SIG-M5 treated with dmso at 0.1 percent for 504 hours (cell line): ENCODE measurements around the gene C10orf67.
"Not testable (repeated sequence)": the region's sequence is repeated elsewhere in the genome, so short reads cannot be mapped to it uniquely, and the experiment has no call there.

Experiments
- DNase-seq: peaks from one replicate; lab custom pipeline; 2025; ENCODE audit not compliant: unreplicated experiment; lab: John Stamatoyannopoulos, UW

The C10orf67 gene

DNA sequence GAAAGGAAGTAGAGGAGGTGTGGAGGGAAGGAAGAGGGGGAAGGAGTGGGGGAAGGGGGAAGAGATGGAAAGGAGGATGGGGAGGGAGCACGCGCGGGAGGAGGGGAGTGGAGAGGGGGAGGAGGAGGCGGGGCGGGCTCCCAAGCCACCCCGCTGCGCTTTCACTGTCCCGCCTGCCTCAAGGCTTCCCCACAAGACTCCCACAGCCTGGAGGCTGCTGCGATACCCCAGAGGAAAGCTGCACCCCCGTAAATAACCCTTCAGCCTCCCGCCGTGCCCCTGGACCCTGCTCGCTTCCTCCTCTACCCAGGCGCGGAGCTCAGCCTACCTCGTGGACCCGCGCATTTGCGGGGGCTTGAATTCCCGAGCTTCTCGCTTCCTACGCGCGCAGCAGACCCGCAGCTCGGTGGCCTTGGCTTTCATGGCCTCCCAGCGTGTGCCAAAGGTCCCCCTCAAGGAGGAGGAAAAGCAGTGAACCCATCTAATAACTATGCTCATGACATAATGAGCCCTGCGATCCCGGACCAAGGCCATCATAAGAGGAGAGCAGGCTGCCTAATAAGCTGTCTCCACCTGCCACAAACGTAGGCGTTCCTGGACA, at the start of gene C10orf67:
TSS of gene C10orf67 (minus strand) at position 557 of the 601 bp plus-strand sequence. CDS start at position 534, 23 bp downstream.
- no peak for DNase-seq

DNA sequence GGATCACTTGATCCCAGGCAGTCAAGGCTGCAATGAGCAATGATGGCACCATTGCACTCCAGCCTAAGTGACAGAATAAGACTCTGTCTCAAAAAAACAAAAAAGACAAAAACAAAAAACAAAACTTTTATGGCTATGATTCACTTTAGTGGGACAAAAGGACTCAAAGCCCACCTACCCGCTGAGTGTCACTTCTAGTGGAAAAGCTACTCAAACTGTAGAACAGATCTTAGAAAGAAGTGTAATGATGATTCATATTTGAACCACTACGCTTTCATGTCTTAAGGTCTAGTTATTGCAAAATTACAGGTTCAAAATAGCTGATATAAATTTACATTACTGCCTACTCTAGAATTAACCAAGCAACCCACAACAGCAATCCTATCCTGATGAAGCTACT, 47.2 kb upstream of the C10orf67 start:
- DNase-seq, result no peak

DNA sequence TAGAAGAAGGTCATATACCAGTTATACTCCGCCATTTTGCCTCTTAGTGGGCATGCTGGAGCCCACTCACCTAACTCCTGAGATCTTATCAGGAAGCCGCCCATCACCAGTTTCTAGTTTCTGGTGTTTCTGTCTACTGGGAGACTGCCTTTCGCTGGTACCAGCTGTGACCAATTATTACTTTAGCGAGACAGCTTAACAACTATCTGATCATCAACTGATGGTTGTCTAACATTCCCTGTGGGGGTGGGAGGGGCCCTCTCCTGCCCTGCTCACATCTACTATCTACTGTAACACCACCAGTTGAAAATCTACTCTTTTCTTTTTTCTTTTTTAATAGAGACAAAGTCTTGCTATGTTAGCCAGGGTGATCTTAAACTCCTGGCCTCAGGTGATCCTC, 46.2 kb upstream of the C10orf67 start:
- DNase-seq, result no peak

DNA sequence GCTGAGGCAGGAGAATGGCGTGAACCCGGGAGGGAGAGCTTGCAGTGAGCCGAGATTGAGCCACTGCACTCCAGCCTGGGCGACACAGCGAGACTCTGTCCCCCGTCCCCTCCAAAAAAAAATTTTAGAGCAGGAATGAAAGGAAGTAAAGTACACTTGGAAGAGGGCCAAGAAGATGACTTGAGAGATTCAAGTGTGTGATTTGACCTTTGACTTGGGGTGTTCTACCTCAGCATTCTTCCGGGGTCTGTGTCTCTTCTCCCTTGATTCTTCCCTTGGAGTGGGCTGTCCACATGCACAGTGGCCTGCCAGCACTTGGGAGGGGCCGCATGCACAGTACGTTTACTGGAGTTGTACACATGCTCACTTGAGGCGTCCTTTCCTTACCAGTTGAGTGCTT, 45.8 kb upstream of the C10orf67 start:
- not testable (repeated sequence) for DNase-seq

DNA sequence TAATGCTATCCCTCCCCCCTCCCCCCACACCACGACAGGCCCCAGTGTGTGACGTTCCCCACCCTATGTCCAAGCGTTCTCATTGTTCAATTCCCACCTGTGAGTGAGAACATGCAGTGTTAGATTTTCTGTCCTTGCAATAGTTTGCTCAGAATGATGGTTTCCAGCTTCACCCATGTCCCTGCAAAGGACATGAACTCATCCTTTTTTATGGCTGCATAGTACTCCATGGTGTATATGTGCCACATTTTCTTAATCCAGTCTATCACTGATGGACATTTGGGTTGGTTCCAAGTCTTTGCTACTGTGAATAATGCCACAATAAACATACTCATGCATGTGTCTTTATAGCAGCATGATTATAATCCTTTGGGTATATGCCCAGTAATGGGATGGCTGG, 42.9 kb upstream of the C10orf67 start:
- not testable (repeated sequence) for DNase-seq

DNA sequence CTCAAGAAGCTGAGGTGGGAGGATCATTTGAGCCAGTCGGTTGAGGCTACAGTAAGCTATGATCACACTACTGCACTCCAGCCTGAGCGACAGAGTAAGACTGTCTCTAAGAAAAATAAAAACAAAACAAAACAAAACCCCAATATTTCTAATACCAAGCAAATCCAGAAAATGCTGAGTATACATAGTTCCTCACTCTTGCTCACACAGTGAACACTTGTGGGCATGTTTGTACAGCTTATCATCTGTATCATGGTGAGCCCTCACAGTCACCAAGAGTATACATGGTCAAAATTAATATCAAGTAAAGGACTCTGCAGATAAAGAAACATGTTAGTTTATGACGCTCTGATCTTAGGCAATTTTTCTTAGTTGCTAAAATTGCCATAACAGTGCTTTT, 41.5 kb upstream of the C10orf67 start:
- DNase-seq, result no peak

DNA sequence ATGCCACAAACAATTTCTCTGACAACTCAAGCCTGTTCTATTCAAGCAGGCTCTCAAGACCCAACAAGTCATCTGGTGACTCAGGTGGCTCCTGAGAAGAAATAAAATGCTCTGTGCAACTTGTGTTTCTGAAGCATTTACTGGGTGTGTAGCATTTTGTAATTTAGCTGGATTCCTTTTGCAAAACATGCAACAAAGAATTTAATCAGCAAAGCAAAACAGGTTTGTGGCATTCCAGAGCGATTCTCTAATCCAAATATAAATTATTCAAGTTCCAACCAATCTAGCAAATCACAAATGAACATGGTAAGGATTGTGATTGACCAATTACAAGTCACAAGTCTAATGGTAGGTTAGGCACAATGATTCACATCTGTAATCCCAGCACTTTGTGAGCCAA, 39.8 kb upstream of the C10orf67 start:
- no peak for DNase-seq

DNA sequence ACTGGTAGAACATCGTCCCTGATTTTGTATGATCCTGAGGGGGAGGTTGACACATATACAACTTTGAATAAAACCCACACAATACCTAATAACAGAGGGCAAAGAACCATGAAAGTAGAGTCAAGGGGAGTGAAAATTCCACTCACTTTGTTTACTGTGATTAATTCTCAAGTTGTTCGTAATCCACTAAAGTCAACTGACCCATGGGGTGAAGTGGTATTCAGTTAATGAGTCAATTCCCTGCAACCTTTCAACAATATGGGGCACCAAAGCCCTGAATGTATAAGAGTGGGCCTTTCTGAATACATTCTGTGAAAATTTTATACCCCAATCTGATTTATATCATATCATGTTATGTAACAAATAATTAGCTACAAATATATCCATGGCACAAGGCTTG, 39.0 kb upstream of the C10orf67 start:
- DNase-seq, result no peak

DNA sequence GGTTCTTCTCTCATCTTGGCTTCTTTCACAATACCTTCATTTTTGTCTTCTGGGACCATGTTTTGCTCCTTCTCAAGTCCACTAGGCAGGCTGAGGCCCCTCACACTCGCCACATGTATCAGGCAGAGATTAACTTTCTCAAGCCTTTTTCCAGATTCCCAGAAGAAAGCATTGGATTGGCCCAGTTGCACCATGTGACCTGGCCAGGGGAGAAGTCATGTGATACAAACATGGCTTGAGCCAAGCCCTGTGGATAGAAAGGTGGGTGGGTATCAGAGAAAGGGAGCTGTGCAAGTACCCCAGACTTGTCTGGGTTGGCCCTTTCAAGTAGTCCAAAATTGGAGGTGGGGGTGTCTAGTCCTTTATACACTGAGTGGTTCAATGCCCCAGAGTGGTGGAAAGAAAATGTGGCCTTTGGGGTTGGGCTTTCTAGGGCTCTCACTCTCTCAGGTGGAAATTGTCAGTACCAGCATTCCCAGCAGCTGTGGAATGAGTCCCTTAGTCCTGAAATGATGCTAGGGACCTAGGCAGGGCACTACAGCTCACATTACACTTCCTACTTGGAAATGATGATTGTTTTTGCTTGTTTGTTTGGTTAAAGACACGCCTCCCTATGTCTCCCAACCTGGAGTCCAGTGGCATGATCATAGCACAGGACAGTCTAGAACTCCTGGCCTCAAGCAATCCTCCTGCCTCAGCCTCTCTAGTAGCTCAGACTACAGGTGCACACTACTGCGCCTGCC, 36.9 kb upstream of the C10orf67 start:
- DNase-seq, result no peak

DNA sequence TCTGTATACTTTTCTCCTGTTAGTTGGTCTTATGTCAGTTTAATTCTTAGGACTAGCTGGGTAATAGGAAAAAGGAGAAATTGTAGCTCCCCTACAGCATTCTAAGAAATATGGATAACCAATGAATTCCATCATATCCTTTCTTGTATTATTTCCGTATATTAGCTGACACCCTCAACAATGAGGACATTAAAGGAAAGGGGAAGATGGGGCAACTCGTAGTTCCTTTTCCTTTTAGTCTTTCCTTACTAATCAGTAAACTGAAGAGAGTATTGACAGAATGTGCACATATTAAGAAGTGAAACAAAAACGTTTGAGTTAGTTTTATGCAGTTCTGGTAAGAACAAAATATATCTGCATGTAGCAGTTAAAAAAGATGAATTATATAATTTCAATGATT, 35.1 kb upstream of the C10orf67 start:
- DNase-seq, result no peak

DNA sequence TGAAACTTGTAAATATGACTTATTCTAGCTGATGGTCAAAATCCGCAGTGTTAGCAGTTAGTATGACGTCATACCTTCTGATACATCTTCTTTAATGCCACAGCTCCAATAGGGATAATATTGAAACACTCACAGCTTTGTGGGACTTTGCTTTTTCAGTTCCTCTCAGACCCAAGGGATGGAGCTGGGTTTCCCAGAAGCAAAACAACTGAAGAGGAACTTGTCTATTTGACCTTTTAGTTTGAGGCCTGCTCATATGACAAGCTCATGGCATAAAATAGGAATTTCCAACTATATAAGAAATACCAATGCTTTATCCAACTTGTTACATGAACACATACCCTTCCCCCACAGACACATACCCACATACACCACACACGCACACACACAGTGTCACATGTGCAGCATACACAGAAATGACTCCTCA, 31.6 kb upstream of the C10orf67 start:
- no peak for DNase-seq

DNA sequence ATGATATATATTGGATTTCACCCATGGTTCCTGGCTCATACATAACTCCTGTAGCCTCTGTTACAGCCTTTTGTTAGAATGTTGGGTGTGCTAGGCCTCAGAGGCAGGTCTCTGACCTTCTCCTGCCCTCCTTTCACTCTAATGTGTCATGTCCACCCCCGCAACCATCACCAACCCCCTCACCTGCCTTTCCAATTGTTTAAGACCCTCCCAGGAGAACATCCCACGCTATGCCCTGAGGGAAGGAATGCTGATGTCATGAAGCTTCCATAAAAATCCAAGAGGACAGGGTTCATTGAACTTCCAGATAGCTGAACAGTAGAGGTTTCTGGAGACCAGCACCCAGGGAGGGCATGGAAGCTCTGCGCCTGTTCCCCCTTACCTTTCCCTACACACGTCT, 30.8 kb upstream of the C10orf67 start:
- DNase-seq, result no peak

DNA sequence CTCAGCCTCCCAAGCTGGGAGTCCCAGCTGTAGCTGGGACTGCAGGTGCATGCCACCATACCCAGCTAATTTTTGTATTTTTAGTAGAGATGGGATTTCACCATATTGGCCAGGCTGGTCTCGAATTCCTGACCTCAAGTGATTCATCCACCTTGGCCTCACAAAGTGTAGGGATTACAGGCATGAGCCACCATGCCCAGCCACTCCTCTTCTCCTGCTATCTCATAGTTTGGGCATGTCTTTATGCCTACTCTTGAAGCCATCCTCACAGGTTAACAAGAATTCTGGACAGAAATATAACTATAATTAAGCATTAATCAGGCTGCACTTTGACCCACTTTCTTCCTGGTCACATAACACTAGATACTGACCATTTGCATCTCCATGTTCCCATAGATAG, 28.6 kb upstream of the C10orf67 start:
- no peak for DNase-seq

DNA sequence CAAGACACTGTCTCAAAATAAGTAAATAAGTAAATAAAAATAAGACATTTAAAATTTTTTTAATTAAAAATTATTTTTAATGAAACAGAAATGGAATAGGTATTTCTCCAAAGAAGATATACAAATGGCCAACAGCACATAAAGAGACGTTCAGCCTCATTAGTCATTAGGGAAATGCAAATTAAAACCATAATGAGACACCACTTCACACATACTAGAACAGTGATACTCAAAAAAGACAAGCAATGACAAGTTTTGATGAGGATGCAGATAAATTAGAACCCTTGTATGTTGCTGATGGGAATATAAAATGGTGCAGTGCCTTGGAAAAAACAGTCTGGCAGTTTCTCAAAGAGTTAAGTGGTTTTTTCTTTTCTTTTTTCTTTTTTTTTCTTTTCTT, 26.5 kb upstream of the C10orf67 start:
- no peak for DNase-seq

DNA sequence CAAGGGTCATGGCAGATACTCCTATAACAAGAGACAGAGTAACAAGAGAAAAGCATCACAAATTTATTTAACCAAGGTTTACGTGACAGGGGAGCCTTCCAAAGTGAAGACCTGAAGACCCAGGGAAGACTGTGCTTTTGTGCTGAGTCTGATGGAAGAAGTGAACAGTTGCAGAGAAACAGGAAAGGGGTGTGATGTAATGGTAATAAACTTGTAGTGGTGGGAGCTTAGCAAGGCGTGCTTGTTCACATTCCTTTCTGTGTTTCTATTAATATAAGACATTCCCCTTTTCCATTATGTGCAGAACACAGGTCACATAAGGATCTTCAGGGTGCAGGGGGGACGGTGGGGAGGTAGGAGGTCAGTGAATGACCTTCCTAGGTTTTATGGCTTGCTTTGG, 25.5 kb upstream of the C10orf67 start:
- DNase-seq, result no peak

DNA sequence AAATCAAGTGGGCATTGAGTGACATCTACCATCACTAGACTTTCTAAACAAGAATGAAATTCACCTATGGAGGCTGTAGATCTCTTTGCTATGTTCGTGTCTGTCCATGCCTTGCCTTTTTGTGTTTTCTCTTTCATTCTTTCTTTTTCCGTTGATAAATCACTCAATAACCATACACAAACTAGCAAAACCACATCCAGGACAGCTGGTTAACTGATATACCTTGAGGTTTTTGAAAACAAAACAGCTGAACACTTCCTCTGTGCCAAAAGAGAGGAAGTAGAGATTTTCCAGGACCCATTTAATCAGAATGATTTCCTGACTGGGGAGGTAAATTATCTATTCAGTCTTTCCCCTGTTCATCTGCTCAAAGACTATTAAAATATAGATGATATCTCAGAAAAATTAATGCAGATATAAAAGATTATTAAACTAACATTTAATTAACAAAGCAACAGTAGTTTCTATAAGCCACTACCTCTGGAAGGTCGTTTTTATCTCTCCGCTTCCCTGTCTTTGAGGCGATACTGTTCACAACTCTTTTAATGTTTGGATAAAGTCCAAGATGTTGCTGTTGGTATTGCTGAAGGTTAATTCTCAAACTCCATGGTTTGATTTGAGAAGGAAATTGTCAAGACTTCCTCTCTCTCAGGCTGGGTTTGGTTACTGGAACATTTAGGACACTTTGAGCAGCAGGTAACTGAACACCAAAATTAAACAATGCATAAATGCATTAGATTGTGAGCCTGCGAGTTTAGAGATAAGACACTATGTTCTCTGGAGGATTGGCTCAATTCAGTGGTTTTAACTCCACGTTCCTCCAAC, 24.4 kb upstream of the C10orf67 start:
- no peak for DNase-seq

DNA sequence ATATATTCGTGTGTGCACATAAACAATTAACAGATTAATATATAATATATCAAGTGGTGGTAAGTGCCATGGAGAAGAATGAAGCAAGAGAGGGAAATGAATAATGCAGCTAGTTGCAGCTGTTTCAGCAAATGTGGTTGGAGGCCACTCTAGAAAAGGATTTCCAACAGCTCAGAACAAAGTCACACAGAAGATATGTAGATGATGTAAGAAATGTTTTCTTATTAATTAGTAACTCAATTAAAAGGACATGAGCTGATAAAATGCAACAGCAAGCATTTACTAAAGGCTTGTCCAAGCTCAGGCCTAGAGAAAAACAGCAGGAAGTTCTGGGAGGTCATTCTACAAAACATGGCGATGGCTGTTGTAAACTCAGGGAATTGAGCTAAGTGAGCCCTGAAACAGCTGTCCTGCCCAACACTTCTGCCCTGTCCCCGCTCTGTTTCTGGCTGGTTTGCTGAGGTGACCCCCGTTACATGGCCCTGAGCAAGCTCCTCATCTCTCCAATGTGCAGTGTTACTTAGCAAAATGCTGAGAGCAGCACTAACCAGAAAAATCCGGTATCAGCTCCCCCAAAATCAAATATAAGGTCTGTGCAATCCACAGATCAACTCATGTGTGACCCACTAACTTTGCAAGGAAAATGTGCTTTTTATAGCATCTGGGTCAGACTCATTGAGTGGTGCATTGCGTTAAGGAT, 23.4 kb upstream of the C10orf67 start:
- DNase-seq, result no peak

DNA sequence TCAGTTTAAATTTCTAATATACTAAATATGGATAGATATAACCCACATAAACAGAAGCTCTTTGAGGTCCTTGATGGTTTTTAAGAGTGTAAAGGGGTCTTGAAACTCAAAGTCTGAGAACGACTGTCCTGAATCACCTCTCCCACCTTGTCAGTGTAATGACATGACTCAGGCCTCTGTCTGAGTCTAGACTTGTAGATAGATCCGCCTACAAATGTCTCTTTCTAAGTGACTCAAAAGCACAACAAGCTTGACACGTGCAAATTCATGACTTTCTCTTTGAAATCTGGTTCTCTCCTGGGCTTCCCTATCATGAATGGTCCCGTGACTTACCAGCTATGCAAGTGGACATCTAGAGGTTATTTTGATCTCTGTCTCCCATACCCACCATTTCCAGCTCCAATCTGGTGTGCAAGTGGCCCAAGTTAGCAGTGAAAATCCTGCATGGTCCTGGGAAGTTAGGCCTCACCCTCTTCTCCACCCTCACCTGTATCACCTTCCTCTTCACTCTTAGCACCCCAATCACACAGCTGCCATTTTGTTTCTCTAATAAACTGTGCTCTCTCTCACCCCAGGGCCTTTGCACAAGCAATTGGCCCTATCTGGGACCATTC, 20.9 kb upstream of the C10orf67 start:
- not testable (repeated sequence) for DNase-seq

DNA sequence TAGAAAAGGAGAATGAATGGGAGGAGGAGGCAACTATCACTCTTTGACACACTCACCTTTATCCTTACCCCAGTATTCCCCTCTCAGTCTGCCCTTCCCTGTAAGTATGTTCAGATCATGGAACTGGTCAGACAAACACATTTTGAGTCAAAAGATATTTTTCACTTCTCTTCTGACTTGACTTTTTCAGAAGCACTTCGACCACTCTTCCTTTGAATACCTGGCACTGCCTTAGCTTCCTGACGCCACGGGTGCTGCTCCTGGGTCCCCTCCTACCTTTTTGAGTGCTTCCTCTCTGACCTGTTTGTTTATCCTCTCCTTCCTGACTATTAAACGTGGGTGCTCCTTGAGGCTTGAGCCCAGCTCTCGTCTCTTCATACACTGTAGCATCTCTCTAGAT, 19.8 kb upstream of the C10orf67 start:
- no peak for DNase-seq

DNA sequence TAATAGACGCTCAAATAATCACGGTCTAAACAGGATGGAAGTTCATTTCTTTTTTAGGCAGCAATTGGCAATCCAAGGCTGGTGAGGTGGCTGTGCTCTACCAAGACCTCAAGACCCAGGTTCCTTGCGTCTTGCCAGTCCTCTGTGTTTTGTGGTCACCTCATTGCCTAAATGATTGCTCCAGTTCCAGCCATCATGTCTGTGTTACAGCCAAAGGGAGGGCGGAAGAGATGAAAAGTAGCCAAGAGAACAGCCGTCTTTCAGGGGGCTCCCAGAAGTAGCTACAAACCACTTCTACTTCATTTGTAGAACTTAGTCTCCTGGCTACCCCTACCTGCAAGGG, 19.2 kb upstream of the C10orf67 start:
- no peak for DNase-seq
